Activated CD8-positive, alpha-beta memory T cell treated with anti-CD3 and anti-CD28 coated beads, Interleukin-2, amount 50 U/mL, for 24 hours (primary cell): ENCODE data around the gene SLC44A4.
"Not testable (repeated sequence)": the region's sequence is repeated elsewhere in the genome, so short reads cannot be mapped to it uniquely, and the experiment has no call there.

Experiments used
- DNase-seq: peaks from one replicate; pipeline ENCODE4 v3.0.0-alpha.2; 2020; ENCODE audit errors: extremely low read depth

Gene SLC44A4

GRCh38 chr6:31878726-31879125, at the start of gene SLC44A4:
SLC44A4 (minus strand) TSS chr6:31878997; CDS start chr6:31878980, 17 bp downstream.
- DNase-seq = no peak

- DNase-seq = no peak
Observed at GRCh38 chr6:31928672-31928939, 49.8 kb upstream of the SLC44A4 start.

- no peak for DNase-seq
Observed at GRCh38 chr6:31927863-31928671, 49.3 kb upstream of the SLC44A4 start.

GRCh38 chr6:31927242-31927862, 48.6 kb upstream of the SLC44A4 start, which contains the start of gene C2:
C2 (plus strand) TSS chr6:31927717; CDS start chr6:31927753, 36 bp downstream.
- DNase-seq = no peak

GRCh38 chr6:31922942-31923341, 44.1 kb upstream of the SLC44A4 start:
- DNase-seq = no peak

GRCh38 chr6:31920811-31921210, 42.0 kb upstream of the SLC44A4 start:
- no peak for DNase-seq

GRCh38 chr6:31919624-31920303, 41.0 kb upstream of the SLC44A4 start:
- no peak for DNase-seq

- no peak for DNase-seq
Observed at GRCh38 chr6:31918069-31918720, 39.4 kb upstream of the SLC44A4 start.

- DNase-seq = no peak
Observed at GRCh38 chr6:31915756-31916155, 37.0 kb upstream of the SLC44A4 start.

GRCh38 chr6:31915351-31915750, 36.6 kb upstream of the SLC44A4 start:
- no peak for DNase-seq

GRCh38 chr6:31911826-31912585, 33.2 kb upstream of the SLC44A4 start:
- no peak for DNase-seq

- DNase-seq = not testable (repeated sequence)
Observed at GRCh38 chr6:31909298-31909697, 30.5 kb upstream of the SLC44A4 start.

- DNase-seq = no peak
Observed at GRCh38 chr6:31908791-31909190, 30.0 kb upstream of the SLC44A4 start.

GRCh38 chr6:31908255-31908654, 29.5 kb upstream of the SLC44A4 start:
- DNase-seq = not testable (repeated sequence)

GRCh38 chr6:31907158-31907813, 28.5 kb upstream of the SLC44A4 start:
- DNase-seq = no peak

- not testable (repeated sequence) for DNase-seq
Observed at GRCh38 chr6:31906727-31907126, 27.9 kb upstream of the SLC44A4 start.

GRCh38 chr6:31906122-31906521, 27.3 kb upstream of the SLC44A4 start:
- no peak for DNase-seq

GRCh38 chr6:31905041-31905440, 26.2 kb upstream of the SLC44A4 start:
- no peak for DNase-seq

- DNase-seq = no peak
Observed at GRCh38 chr6:31903957-31904356, 25.2 kb upstream of the SLC44A4 start.

GRCh38 chr6:31901953-31902643, 23.3 kb upstream of the SLC44A4 start, which contains the start of gene ZBTB12:
ZBTB12 (minus strand) TSS chr6:31902086; CDS start chr6:31901305, 781 bp downstream.
- DNase-seq = peak; percentile 61
